GM10847 (cell line): ENCODE results near the gene ANKRD13D.
A peak's percentile ranks its signal among the peaks of the same experiment; 100 is the strongest.

Source experiments
- POLR2A ChIP-seq: IDR thresholded peaks from 2 replicates; pipeline ENCODE4 v1.6.1; 2011; ENCODE audit not compliant: insufficient read length; ENCODE audit errors: extremely low read depth

The ANKRD13D gene

DNA sequence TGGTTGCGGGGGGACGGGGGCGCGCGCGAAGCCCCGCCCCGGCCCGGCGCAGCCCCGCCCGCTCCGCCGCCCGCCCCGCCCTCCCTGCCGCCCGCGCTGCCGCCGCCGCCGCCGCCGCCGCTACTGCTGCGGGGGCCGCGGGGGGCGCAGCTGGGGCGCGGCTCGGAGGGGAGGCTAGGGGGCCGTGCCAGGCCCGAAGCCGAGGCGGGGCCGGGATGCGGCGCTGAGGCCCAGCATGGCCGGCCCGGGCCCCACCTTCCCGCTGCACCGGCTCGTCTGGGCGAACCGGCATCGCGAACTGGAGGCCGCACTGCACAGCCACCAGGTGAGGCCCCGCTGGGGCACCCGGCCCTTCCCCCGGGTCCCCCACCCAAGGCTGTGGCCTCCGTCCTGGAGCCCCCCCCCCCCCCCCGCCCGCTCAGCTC is at the start of gene ANKRD13D:
ANKRD13D (plus strand) TSS at position 78 of the 425 bp plus-strand sequence; CDS start at position 236, 158 bp downstream.
- no peak for TF ChIP-seq POLR2A

DNA sequence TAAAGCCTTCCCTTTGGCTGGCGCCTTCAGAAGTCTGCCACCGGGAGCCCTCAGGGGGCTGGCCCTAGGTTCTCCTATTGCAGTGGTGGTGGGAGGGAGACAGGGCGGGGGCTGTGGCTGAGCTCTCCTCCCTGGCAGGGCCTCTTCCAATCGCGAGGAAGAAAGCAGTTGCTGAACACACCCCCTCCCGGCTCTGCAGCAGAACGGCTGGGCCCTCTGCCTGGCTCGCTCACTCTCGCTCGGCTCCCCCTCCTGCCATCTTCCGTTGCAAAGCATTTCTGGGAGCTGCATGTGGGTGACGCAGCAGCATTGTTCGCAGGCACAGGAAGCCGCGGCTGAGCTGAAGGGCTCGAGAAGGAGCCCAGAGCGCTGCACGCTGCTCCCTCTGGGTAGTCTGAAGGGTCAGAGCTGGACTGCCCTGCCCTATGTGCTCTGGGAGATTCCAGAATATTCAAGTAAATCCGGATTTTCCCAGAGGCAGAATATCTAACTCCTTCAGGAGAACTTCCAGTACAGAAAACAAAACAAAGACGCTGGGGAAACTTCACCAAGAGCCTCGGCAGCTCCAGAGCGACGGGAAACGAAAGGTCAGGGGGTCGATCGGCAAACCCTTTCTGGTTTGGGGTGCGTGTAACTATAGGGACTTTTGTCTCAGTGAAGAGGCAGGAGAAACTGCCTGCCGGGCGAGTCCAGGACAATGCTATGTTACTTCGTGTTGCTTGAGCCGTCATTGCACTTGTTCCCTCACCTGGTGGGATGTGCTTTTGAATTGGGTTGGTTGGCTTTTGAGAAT is 49.1 kb upstream of the ANKRD13D start:
- TF ChIP-seq POLR2A: peak; percentile 96

DNA sequence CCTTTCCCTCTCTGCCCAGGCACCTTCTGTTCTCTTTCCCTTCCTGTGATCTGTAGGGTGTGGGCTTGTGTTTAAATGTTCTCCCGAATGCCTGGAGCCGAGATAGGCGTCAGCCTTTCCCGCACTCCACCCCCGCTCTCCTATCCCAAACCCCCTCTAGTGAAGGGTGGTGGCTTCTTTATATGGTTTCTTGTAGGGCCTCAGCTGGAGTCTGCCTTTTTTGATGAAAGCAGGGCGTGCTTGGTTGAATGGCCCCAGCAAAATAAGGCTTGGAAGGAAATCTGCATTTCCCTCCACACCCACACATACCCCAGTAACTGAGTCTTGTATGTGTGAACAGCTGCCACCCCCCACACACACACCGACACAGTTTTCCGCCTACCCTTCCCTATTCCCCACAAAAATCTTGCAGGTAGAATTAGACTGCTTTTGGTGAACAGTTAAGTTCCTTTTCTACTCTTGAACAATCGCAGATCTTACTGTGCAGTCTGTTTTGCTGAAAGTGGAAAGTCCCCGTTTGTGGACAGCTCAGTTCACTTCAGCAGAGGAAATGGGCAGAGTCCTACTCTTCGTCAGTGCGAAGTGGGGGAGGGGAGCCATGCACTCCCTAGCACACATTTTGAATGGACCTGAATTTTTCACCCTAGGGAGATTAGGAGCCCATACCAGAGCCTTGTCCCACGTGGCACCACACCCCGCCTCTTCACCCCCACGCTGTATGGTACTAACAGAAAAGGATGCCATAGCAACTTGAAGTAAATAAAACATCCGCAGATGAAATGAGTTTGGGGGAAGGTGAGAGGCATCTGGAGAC is 48.3 kb upstream of the ANKRD13D start:
- no peak for TF ChIP-seq POLR2A

DNA sequence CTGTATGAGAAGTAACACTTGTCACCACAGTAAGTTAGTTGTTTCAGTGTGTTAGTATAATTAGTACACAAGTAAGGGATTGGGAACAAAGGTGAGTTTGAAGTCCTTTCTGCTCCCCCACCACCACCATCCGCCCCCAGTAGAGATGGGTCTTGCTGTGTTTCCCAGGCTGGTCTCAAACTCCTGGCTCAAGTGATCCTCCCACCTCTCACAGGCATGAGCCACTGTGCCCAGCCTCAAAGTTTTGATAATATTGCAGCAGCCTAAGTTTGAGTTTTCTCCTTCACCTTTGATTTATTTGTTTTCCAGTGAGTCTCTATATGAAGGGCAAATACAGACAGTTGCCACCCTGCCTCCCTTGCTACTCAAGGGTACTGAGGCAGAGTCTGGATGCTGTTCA is 46.6 kb upstream of the ANKRD13D start:
- TF ChIP-seq POLR2A: no peak

DNA sequence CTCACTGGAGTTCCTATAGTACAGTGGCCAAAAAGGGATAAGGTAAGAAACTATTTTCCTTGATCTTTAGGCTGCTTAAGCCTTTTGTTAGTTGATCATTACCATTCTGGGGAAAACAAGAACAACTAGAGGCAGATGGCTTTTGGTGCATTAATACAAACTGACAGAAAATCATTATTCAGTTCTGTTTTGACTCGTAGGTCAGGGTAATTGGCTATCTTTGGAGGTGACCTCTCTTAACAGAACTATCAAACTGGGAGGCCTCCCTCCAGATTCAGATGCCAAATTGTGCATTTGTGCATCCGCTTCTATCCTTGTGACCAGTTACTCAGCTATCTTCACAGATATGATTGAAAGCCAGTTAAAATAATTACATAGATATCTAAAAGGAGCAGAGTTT is 46.1 kb upstream of the ANKRD13D start:
- TF ChIP-seq POLR2A: no peak

DNA sequence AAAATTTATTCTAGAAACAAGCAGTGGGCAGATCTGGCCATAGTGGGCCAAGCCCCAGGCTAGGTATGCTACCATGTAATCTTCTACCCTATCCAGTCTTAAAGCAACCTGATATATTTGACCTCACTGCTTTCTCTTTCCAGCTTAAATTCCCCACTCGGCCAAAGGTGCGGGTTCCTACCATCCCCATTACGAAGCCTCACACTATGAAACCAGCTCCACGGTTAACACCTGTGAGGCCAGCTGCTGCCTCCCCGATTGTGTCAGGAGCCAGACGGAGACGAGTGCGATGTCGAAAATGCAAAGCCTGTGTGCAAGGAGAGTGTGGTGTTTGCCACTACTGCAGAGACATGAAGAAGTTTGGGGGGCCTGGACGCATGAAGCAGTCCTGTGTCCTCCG is 44.1 kb upstream of the ANKRD13D start:
- TF ChIP-seq POLR2A: no peak

DNA sequence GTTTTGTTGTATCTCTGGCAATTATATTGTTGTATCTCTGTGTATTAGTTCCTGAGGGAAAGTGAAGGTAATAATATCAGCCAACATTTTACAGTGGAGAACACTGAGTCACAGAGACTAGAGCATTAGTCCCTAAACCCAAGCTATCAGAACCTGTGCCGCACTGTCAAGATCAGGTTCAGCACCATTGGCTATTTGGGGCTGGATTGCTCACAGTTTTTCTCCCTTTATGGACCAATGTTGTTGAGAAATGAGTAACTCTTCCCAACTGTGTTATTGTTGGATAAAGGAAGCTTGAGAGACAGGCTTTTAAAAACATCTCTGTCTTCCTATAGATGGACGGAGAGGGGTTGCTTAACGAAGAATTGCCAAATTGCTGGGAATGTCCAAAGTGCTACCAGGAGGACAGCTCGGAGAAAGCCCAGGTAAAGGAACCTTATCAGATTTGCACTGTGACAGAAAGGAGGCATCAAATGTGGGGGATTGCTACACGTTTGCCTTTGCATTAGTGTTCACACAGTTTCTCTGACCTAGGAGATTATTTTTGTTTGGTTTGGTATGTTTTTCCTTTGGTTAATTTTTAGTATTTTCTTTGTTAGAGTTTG is 41.1 kb upstream of the ANKRD13D start:
- no peak for TF ChIP-seq POLR2A

DNA sequence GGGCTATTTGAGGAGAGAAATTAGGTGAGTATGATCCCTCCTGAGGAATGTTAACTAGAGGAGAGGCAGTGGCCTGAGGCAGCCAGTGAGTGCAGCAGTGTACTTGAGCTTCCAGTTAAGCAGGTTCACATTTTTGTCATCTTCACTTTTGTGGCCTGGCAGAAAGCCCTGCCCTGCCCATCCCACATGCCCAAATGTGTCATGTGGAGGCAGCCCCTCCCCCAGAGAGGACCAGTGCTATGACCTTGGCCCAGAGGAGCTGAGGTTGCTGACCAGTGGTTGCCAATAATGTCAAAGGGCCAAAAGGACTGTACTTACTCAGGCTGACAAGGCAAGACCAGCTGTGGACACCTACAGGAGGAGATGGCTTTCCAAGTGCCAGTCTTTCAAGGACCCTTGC is 40.5 kb upstream of the ANKRD13D start:
- TF ChIP-seq POLR2A: no peak

DNA sequence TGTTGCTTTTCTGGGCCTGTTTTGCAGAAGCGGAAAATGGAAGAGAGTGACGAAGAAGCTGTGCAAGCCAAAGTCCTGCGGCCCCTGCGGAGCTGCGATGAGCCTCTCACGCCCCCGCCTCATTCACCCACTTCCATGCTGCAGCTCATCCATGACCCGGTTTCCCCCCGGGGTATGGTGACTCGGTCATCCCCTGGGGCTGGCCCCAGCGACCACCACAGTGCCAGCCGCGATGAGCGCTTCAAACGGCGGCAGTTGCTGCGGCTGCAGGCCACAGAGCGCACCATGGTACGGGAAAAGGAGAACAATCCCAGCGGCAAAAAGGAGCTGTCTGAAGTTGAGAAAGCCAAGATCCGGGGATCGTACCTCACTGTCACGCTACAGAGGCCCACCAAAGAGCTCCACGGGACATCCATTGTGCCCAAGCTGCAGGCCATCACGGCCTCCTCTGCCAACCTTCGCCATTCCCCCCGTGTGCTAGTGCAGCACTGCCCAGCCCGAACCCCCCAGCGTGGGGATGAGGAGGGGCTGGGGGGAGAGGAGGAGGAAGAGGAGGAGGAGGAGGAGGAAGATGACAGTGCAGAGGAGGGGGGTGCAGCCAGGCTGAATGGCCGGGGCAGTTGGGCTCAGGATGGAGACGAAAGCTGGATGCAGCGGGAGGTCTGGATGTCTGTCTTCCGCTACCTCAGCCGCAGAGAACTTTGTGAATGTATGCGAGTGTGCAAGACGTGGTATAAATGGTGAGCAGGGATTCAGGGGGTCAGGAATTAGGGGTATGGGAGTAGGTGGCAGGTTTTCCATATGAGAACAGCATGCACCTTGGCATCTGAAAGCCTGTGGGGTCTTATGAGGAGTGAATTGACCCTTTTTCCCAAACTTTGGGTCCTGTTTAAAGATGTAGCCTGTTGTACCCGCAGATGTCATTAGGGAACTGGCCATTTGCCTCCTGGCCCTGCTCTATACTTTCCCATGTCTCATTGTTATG is 38.8 kb upstream of the ANKRD13D start:
- no peak for TF ChIP-seq POLR2A

DNA sequence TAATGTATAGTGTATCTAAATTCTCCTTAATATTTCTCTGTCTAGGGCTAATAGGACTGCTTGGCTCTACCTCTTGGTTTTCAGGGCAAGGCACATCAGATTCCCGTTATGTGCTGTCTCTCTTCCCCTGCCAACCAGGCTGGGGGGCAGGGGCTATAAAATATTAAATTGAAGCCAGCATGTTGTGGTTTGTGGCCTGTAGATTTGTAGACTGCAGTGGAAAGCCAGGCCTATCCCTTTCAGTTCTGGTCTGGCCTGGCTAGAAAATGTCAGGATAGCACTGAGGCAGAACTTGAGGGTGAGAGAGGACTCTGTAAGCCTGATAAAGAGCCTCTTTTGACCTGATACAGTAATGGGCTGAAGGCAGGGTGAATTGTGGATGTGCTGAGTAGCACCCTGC is 37.3 kb upstream of the ANKRD13D start:
- no peak for TF ChIP-seq POLR2A

DNA sequence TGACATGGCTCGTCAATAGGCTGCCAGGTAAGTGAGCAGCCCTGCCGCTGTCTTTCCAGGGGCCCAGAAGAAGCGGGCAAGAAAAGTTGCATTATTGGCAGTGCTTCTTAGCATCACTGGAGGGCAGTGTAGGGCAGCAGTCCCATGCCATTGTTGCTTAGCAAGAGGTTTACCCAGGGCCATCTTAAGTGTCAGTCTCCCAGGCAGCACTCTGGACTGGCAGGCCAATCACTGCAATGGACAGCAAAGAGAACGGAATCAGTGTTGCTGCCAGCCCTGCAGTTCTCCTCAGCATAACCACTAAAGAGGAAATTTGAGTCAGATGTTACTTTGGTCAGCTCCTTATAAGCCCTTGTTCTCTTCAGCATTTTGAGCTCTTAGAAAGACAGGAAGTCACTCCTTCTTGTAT is 36.3 kb upstream of the ANKRD13D start:
- no peak for TF ChIP-seq POLR2A

DNA sequence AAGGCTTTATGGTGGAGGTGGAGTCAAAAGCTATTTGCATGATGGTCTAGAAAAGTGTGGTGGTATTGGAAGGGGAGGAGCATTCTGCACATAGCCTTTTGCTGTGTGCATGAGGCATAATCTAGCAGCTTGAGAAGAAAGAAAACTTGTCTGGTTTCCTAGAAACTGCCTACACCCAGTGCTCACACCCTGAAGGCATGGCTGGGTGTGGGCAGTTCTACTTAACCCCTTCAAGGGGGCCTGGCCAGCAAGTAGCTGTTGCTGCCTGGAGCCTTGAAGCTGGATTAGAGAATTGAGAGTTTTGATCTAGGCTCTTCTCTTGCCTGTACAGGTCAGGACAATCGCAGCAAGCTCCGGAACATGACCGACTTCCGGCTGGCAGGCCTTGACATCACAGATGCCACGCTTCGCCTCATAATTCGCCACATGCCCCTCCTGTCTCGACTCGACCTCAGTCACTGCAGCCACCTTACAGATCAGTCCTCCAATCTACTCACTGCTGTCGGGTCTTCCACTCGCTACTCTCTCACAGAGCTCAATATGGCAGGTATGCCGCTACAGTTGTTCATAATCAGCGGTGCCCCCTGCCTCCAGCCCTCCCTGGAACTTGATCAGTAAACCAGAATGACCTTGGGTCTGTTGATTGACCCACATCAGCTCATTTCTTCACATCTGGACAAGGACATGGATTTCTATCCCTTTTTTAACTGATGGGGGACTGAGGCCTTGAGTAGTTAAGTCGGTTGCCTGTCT is 35.1 kb upstream of the ANKRD13D start:
- no peak for TF ChIP-seq POLR2A

DNA sequence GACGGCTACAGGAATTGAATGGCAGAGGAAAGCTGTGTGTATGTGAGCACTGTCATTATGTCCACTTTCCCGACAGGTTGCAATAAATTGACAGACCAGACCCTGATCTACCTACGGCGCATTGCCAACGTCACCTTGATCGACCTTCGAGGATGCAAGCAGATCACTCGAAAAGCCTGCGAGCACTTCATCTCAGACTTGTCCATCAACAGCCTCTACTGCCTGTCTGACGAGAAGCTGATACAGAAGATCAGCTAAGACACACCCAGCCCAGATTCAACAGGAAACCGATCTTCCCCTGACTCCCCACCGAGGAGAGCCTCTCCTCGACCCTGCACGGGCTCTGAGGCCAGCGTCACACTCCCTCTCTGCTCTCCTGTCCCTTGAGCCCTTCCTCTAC is 34.3 kb upstream of the ANKRD13D start:
- no peak for TF ChIP-seq POLR2A

DNA sequence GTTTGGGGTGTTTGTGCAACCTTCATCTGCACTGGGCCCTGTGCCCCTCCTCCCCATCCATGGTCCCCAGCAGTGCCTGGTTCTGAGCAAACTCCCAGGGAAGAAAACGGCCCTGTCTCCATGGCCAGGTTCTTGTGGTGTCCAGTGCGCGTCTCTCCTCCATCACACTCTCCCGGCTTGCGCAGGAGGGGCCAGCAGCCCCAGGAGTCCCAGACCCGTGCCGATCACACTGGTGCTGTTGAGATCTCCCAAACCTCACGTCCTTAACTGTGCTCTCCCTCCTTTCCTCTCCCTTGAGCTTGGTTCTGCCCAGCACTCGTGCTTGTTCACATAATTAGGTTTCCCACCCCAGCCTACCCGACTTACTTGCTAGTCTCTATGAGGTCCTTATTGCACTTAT is 33.8 kb upstream of the ANKRD13D start:
- TF ChIP-seq POLR2A: no peak
